Measurements from ENCODE around the gene C1orf159.

C1orf159 gene

DNA sequence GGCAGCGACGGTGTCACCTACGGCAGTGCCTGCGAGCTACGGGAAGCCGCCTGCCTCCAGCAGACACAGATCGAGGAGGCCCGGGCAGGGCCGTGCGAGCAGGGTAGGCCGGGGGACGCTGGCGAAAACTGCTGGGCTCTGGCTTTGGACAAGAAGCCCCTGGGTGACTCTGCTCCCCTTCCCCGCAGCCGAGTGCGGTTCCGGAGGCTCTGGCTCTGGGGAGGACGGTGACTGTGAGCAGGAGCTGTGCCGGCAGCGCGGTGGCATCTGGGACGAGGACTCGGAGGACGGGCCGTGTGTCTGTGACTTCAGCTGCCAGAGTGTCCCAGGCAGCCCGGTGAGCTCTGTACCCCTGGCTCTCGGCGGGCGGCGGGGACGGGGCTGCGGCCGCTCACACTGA lies 72.0 kb downstream of the C1orf159 start:
- H3K27me3 ChIP-seq (ENCODE audit: low read depth, low read length) = no peaks in the 10 kb centered on the region
- no peaks in the 10 kb centered on the region; the same call in 1 of the 2 replicates for H4K20me1 ChIP-seq (ENCODE audit: insufficient read depth, low read length)
- H3K79me2 ChIP-seq (ENCODE audit: low read length) = no peaks in the 10 kb centered on the region
- H2AFZ ChIP-seq (ENCODE audit: low read depth, low read length) = no peak overlapping the region
- no peak overlapping the region for H3K9ac ChIP-seq (ENCODE audit: low read length)
- H3K4me1 ChIP-seq (ENCODE audit: low read length) = peaks cover 8% of the 10 kb centered on the region
- no peak overlapping the region for H3K4me2 ChIP-seq (ENCODE audit: low read length)
- H3K36me3 ChIP-seq (replicated peaks; ENCODE audit: low read depth, low read length) = no peaks in the 10 kb centered on the region
- TF ChIP-seq EZH2phosphoT487 (IDR thresholded peaks at IDR 0.05; ENCODE audit: low read depth) = no peak
- TF ChIP-seq, protein P1, sequence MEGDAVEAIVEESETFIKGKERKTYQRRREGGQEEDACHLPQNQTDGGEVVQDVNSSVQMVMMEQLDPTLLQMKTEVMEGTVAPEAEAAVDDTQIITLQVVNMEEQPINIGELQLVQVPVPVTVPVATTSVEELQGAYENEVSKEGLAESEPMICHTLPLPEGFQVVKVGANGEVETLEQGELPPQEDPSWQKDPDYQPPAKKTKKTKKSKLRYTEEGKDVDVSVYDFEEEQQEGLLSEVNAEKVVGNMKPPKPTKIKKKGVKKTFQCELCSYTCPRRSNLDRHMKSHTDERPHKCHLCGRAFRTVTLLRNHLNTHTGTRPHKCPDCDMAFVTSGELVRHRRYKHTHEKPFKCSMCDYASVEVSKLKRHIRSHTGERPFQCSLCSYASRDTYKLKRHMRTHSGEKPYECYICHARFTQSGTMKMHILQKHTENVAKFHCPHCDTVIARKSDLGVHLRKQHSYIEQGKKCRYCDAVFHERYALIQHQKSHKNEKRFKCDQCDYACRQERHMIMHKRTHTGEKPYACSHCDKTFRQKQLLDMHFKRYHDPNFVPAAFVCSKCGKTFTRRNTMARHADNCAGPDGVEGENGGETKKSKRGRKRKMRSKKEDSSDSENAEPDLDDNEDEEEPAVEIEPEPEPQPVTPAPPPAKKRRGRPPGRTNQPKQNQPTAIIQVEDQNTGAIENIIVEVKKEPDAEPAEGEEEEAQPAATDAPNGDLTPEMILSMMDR (IDR thresholded peaks at IDR 0.05; ENCODE audit: low read depth, low read length) = no peak
- H3K4me3 ChIP-seq (ENCODE audit: low read length) = no peak overlapping the region
- no peaks in the 10 kb centered on the region for H3K9me3 ChIP-seq (ENCODE audit: insufficient read depth, low read length)
- no peak overlapping the region for H3K27ac ChIP-seq (ENCODE audit: low read length)

GRCh38 chr1:1043411-1043810 lies 72.5 kb downstream of the C1orf159 start:
- Histone ChIP-seq H3K9me3 (ENCODE audit: insufficient read depth, low read length) (no peaks in the 10 kb centered on the region), H3K27ac (ENCODE audit: low read length) (no peak overlapping the region), H3K27me3 (ENCODE audit: low read depth, low read length) (peaks cover 2% of the 10 kb centered on the region; the same call in 1 of the 2 replicates), H3K79me2 (ENCODE audit: low read length) (no peaks in the 10 kb centered on the region), H4K20me1 (ENCODE audit: insufficient read depth, low read length) (peaks cover 2% of the 10 kb centered on the region; the same call in 1 of the 2 replicates), H3K36me3 (replicated peaks; ENCODE audit: low read depth, low read length) (no peaks in the 10 kb centered on the region), H3K4me1 (ENCODE audit: low read length) (peaks cover 13% of the 10 kb centered on the region), H3K4me3 (ENCODE audit: low read length) (no peak overlapping the region), H2AFZ (ENCODE audit: low read depth, low read length) (no peak overlapping the region), H3K4me2 (ENCODE audit: low read length) (no peak overlapping the region), H3K9ac (ENCODE audit: low read length) (no peak overlapping the region)
- no peak for TF ChIP-seq EZH2phosphoT487 (IDR thresholded peaks at IDR 0.05; ENCODE audit: low read depth)
- TF ChIP-seq, protein P1 (IDR thresholded peaks at IDR 0.05; ENCODE audit: low read depth, low read length) = no peak

DNA sequence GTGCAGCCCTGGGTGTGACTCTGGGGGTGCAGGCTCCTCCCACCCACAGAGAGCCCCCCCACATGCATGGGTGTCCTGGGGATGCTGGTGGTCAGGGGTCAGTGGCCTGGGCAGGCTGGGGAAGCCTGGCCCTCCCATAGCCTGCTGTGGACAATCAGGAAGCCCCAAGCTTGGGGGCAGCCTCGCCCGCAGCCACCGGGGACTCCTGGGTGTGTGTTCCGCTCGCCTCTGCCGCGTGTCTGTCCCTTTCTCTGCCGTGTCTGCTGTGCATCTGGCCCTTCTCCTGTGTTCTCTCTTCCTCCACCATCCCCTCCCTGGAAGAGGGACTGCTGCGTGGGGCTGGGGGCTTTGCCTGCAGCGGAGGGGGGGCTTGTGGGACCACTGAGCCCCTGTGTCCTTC lies 73.1 kb downstream of the C1orf159 start:
- no peaks in the 10 kb centered on the region for H3K9me3 ChIP-seq (ENCODE audit: insufficient read depth, low read length)
- no peak overlapping the region for H3K4me3 ChIP-seq (ENCODE audit: low read length)
- TF ChIP-seq, protein P1 (IDR thresholded peaks at IDR 0.05; ENCODE audit: low read depth, low read length) = no peak
- no peak for TF ChIP-seq EZH2phosphoT487 (IDR thresholded peaks at IDR 0.05; ENCODE audit: low read depth)
- no peak overlapping the region for H2AFZ ChIP-seq (ENCODE audit: low read depth, low read length)
- no peak overlapping the region for H3K27ac ChIP-seq (ENCODE audit: low read length)
- H3K27me3 ChIP-seq (ENCODE audit: low read depth, low read length) = peaks cover 5% of the 10 kb centered on the region; the same call in 1 of the 2 replicates
- H3K79me2 ChIP-seq (ENCODE audit: low read length) = no peaks in the 10 kb centered on the region
- H3K9ac ChIP-seq (ENCODE audit: low read length) = no peak overlapping the region
- H4K20me1 ChIP-seq (ENCODE audit: insufficient read depth, low read length) = peaks cover 6% of the 10 kb centered on the region; the same call in 1 of the 2 replicates
- no peak overlapping the region for H3K4me2 ChIP-seq (ENCODE audit: low read length)
- peaks cover 17% of the 10 kb centered on the region for H3K4me1 ChIP-seq (ENCODE audit: low read length)
- H3K36me3 ChIP-seq (replicated peaks; ENCODE audit: low read depth, low read length) = no peaks in the 10 kb centered on the region

DNA sequence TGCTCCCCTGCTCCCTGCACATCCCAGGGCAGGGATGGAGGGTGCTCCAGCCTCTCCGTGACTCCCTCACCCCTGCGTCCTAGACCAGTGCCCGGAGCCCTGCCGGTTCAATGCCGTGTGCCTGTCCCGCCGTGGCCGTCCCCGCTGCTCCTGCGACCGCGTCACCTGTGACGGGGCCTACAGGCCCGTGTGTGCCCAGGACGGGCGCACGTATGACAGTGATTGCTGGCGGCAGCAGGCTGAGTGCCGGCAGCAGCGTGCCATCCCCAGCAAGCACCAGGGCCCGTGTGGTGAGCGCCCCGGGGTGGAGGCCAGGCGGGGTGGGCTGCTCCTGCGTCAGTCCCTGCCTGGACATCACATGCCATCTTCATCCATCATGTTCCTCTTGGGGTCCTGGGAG lies 74.0 kb downstream of the C1orf159 start:
- H3K9ac ChIP-seq (ENCODE audit: low read length) = no peak overlapping the region
- H4K20me1 ChIP-seq (ENCODE audit: insufficient read depth, low read length) = peaks cover 6% of the 10 kb centered on the region; the same call in 1 of the 2 replicates
- no peak overlapping the region for H3K27ac ChIP-seq (ENCODE audit: low read length)
- no peak overlapping the region for H3K4me3 ChIP-seq (ENCODE audit: low read length)
- H3K9me3 ChIP-seq (ENCODE audit: insufficient read depth, low read length) = no peaks in the 10 kb centered on the region
- H3K27me3 ChIP-seq (ENCODE audit: low read depth, low read length) = peaks cover 8% of the 10 kb centered on the region; the same call in 1 of the 2 replicates
- H3K4me1 ChIP-seq (ENCODE audit: low read length) = peaks cover 17% of the 10 kb centered on the region
- H3K4me2 ChIP-seq (ENCODE audit: low read length) = no peak overlapping the region
- TF ChIP-seq, protein P1 (IDR thresholded peaks at IDR 0.05; ENCODE audit: low read depth, low read length) = no peak
- no peak for TF ChIP-seq EZH2phosphoT487 (IDR thresholded peaks at IDR 0.05; ENCODE audit: low read depth)
- no peaks in the 10 kb centered on the region for H3K36me3 ChIP-seq (replicated peaks; ENCODE audit: low read depth, low read length)
- no peaks in the 10 kb centered on the region for H3K79me2 ChIP-seq (ENCODE audit: low read length)
- no peak overlapping the region for H2AFZ ChIP-seq (ENCODE audit: low read depth, low read length)
